ENCODE data around the gene ACY1.

ACY1 gene

GRCh38 chr3:52019352-52020080, 36.2 kb downstream of the ACY1 start:
- Histone ChIP-seq H3K9ac (ENCODE audit: low read length) (no peak overlapping the region), H3K27me3 (ENCODE audit: control insufficient read depth in 1 of 2, insufficient read depth in 2 of 2, low read length in 2 of 2) (no peaks in the 10 kb centered on the region), H3K4me1 (ENCODE audit: insufficient read depth, low read length) (no peaks in the 10 kb centered on the region), H3K4me3 (ENCODE audit: low read depth in 1 of 2, low read length in 2 of 2) (no peak overlapping the region), H3K27ac (ENCODE audit: low read depth, low read length) (no peak overlapping the region), H3K36me3 (ENCODE audit: insufficient read depth, low read length) (no peaks in the 10 kb centered on the region), H3K9me3 (ENCODE audit: low read length) (no peaks in the 10 kb centered on the region)

GRCh38 chr3:52020796-52021195, 37.5 kb downstream of the ACY1 start:
- H3K9ac ChIP-seq (ENCODE audit: low read length) = no peak overlapping the region
- no peaks in the 10 kb centered on the region for H3K27me3 ChIP-seq (ENCODE audit: control insufficient read depth in 1 of 2, insufficient read depth in 2 of 2, low read length in 2 of 2)
- no peaks in the 10 kb centered on the region for H3K9me3 ChIP-seq (ENCODE audit: low read length)
- no peaks in the 10 kb centered on the region for H3K36me3 ChIP-seq (ENCODE audit: insufficient read depth, low read length)
- H3K4me1 ChIP-seq (ENCODE audit: insufficient read depth, low read length) = no peaks in the 10 kb centered on the region
- H3K4me3 ChIP-seq (ENCODE audit: low read depth in 1 of 2, low read length in 2 of 2) = no peak overlapping the region
- no peak overlapping the region for H3K27ac ChIP-seq (ENCODE audit: low read depth, low read length)

GRCh38 chr3:52021489-52022268, 38.3 kb downstream of the ACY1 start:
- no peak overlapping the region for H3K27ac ChIP-seq (ENCODE audit: low read depth, low read length)
- H3K27me3 ChIP-seq (ENCODE audit: control insufficient read depth in 1 of 2, insufficient read depth in 2 of 2, low read length in 2 of 2) = no peaks in the 10 kb centered on the region
- no peak overlapping the region for H3K4me3 ChIP-seq (ENCODE audit: low read depth in 1 of 2, low read length in 2 of 2)
- H3K9me3 ChIP-seq (ENCODE audit: low read length) = no peaks in the 10 kb centered on the region
- H3K4me1 ChIP-seq (ENCODE audit: insufficient read depth, low read length) = no peaks in the 10 kb centered on the region
- no peaks in the 10 kb centered on the region for H3K36me3 ChIP-seq (ENCODE audit: insufficient read depth, low read length)
- no peak overlapping the region for H3K9ac ChIP-seq (ENCODE audit: low read length)

- Histone ChIP-seq H3K27me3 (ENCODE audit: control insufficient read depth in 1 of 2, insufficient read depth in 2 of 2, low read length in 2 of 2) (no peaks in the 10 kb centered on the region), H3K9me3 (ENCODE audit: low read length) (no peaks in the 10 kb centered on the region), H3K27ac (ENCODE audit: low read depth, low read length) (no peak overlapping the region), H3K36me3 (ENCODE audit: insufficient read depth, low read length) (no peaks in the 10 kb centered on the region), H3K4me1 (ENCODE audit: insufficient read depth, low read length) (no peaks in the 10 kb centered on the region), H3K4me3 (ENCODE audit: low read depth in 1 of 2, low read length in 2 of 2) (no peak overlapping the region), H3K9ac (ENCODE audit: low read length) (no peak overlapping the region)
These were observed 39.2 kb downstream of the ACY1 start for GRCh38 chr3:52022323-52023100.

- Histone ChIP-seq H3K27ac (ENCODE audit: low read depth, low read length) (no peak overlapping the region), H3K36me3 (ENCODE audit: insufficient read depth, low read length) (no peaks in the 10 kb centered on the region), H3K4me3 (ENCODE audit: low read depth in 1 of 2, low read length in 2 of 2) (no peak overlapping the region), H3K9ac (ENCODE audit: low read length) (no peak overlapping the region), H3K4me1 (ENCODE audit: insufficient read depth, low read length) (no peaks in the 10 kb centered on the region), H3K9me3 (ENCODE audit: low read length) (no peaks in the 10 kb centered on the region), H3K27me3 (ENCODE audit: control insufficient read depth in 1 of 2, insufficient read depth in 2 of 2, low read length in 2 of 2) (no peaks in the 10 kb centered on the region)
These were observed 39.9 kb downstream of the ACY1 start for GRCh38 chr3:52023101-52023770.

- H3K27me3 ChIP-seq (ENCODE audit: control insufficient read depth in 1 of 2, insufficient read depth in 2 of 2, low read length in 2 of 2) = no peaks in the 10 kb centered on the region
- no peaks in the 10 kb centered on the region for H3K36me3 ChIP-seq (ENCODE audit: insufficient read depth, low read length)
- no peaks in the 10 kb centered on the region for H3K4me1 ChIP-seq (ENCODE audit: insufficient read depth, low read length)
- H3K9me3 ChIP-seq (ENCODE audit: low read length) = no peaks in the 10 kb centered on the region
- no peak overlapping the region for H3K27ac ChIP-seq (ENCODE audit: low read depth, low read length)
- H3K9ac ChIP-seq (ENCODE audit: low read length) = no peak overlapping the region
- no peak overlapping the region for H3K4me3 ChIP-seq (ENCODE audit: low read depth in 1 of 2, low read length in 2 of 2)
These were observed 40.8 kb downstream of the ACY1 start for GRCh38 chr3:52023860-52024764.

- no peaks in the 10 kb centered on the region for H3K36me3 ChIP-seq (ENCODE audit: insufficient read depth, low read length)
- H3K27ac ChIP-seq (ENCODE audit: low read depth, low read length) = no peak overlapping the region
- H3K9me3 ChIP-seq (ENCODE audit: low read length) = no peaks in the 10 kb centered on the region
- H3K4me1 ChIP-seq (ENCODE audit: insufficient read depth, low read length) = no peaks in the 10 kb centered on the region
- H3K4me3 ChIP-seq (ENCODE audit: low read depth in 1 of 2, low read length in 2 of 2) = no peak overlapping the region
- H3K27me3 ChIP-seq (ENCODE audit: control insufficient read depth in 1 of 2, insufficient read depth in 2 of 2, low read length in 2 of 2) = no peaks in the 10 kb centered on the region
- no peak overlapping the region for H3K9ac ChIP-seq (ENCODE audit: low read length)
These were observed 41.6 kb downstream of the ACY1 start for GRCh38 chr3:52024765-52025452.

- Histone ChIP-seq H3K4me1 (ENCODE audit: insufficient read depth, low read length) (no peaks in the 10 kb centered on the region), H3K27ac (ENCODE audit: low read depth, low read length) (no peak overlapping the region), H3K9ac (ENCODE audit: low read length) (no peak overlapping the region)
These were observed 42.1 kb downstream of the ACY1 start for GRCh38 chr3:52025453-52025852.

GRCh38 chr3:52026041-52026440, 42.7 kb downstream of the ACY1 start:
- no peak overlapping the region for H3K9ac ChIP-seq (ENCODE audit: low read length)
- H3K9me3 ChIP-seq (ENCODE audit: low read length) = no peaks in the 10 kb centered on the region
- no peaks in the 10 kb centered on the region for H3K27me3 ChIP-seq (ENCODE audit: control insufficient read depth in 1 of 2, insufficient read depth in 2 of 2, low read length in 2 of 2)
- H3K27ac ChIP-seq (ENCODE audit: low read depth, low read length) = no peak overlapping the region
- no peaks in the 10 kb centered on the region for H3K36me3 ChIP-seq (ENCODE audit: insufficient read depth, low read length)
- H3K4me1 ChIP-seq (ENCODE audit: insufficient read depth, low read length) = no peaks in the 10 kb centered on the region
- no peak overlapping the region for H3K4me3 ChIP-seq (ENCODE audit: low read depth in 1 of 2, low read length in 2 of 2)

More at GRCh38 chr3:52025453-52025852, 42.1 kb downstream of the ACY1 start:
- H3K9me3 ChIP-seq (ENCODE audit: low read length) = no peaks in the 10 kb centered on the region
- no peaks in the 10 kb centered on the region for H3K36me3 ChIP-seq (ENCODE audit: insufficient read depth, low read length)
- no peaks in the 10 kb centered on the region for H3K27me3 ChIP-seq (ENCODE audit: control insufficient read depth in 1 of 2, insufficient read depth in 2 of 2, low read length in 2 of 2)
- H3K4me3 ChIP-seq (ENCODE audit: low read depth in 1 of 2, low read length in 2 of 2) = no peak overlapping the region

GRCh38 chr3:52028572-52028971, 45.2 kb downstream of the ACY1 start:
- H3K27me3 ChIP-seq (ENCODE audit: control insufficient read depth in 1 of 2, insufficient read depth in 2 of 2, low read length in 2 of 2) = no peaks in the 10 kb centered on the region
- no peaks in the 10 kb centered on the region for H3K36me3 ChIP-seq (ENCODE audit: insufficient read depth, low read length)
- H3K9me3 ChIP-seq (ENCODE audit: low read length) = no peaks in the 10 kb centered on the region
- no peaks in the 10 kb centered on the region for H3K4me1 ChIP-seq (ENCODE audit: insufficient read depth, low read length)
- no peak overlapping the region for H3K27ac ChIP-seq (ENCODE audit: low read depth, low read length)
- H3K4me3 ChIP-seq (ENCODE audit: low read depth in 1 of 2, low read length in 2 of 2) = no peak overlapping the region
- no peak overlapping the region for H3K9ac ChIP-seq (ENCODE audit: low read length)
